Measurements from ENCODE around the gene ARL14. TPM values are rescaled to one million over a fixed set of nuclear protein-coding genes. Genes with fewer than 3 reads are reported as not detected.
"Not testable (repeated sequence)": the region's sequence is repeated elsewhere in the genome, so short reads cannot be mapped to it uniquely, and the experiment has no call there.

The ARL14 gene
- total and polyA plus RNA-seq, 11 donors = not detected

- Histone ChIP-seq H3K27ac (no peak overlapping the region), H3K27me3 (no peaks in the 10 kb centered on the region), H3K9me3 (no peaks in the 10 kb centered on the region), H3K4me3 (no peak overlapping the region), H3K36me3 (no peaks in the 10 kb centered on the region), H3K4me1 (peaks cover 0 to 3% (median 0%) of the 10 kb centered on the region in 12 donors)
- intact Hi-C loops (cut with DNase I) = loop anchor here in 2 of 10 donors (10.0 kb wide), 2 partner anchors 501 to 721 kb away; no protein-coding TSS in a partner anchor
- DNase-seq (no peak), ATAC-seq (no peak)
- 64 to 70% (median 67%) methylated on average over 2 of the region's 2 CpGs for WGBS, 4 donors
- TF ChIP-seq CTCF (IDR thresholded peaks at IDR 0.05) (no peak), POLR2A (IDR thresholded peaks at IDR 0.05) (no peak)
These were observed 27.0 kb downstream of the ARL14 start for GRCh38 chr3:160703974-160704373.

- ATAC-seq = peak; percentile 58 to 85 (median 72)
- H3K9me3 ChIP-seq = no peaks in the 10 kb centered on the region
- WGBS, 4 donors = 15 to 21% (median 19%) methylated on average over 4 of the region's 4 CpGs
- TF ChIP-seq CTCF (IDR thresholded peaks at IDR 0.05) (peak; percentile 43 to 78 (median 61)), POLR2A (IDR thresholded peaks at IDR 0.05) (no peak)
- no peaks in the 10 kb centered on the region for H3K36me3 ChIP-seq
- peak in 2 of 5 donors; percentile 31 to 43 for DNase-seq
- H3K4me1 ChIP-seq = peaks cover 0 to 3% (median 0%) of the 10 kb centered on the region in 12 donors
- H3K4me3 ChIP-seq = no peak overlapping the region
- H3K27me3 ChIP-seq = no peaks in the 10 kb centered on the region
- intact Hi-C loops (cut with DNase I) = loop anchor here in 9 of 10 donors (1.0 to 10.0 kb wide), 9 partner anchors 50 to 718 kb away; partner anchors contain the start of gene PPM1L (in 1 of the 9)
- no peak overlapping the region for H3K27ac ChIP-seq
These were observed 30.3 kb downstream of the ARL14 start for GRCh38 chr3:160707187-160707794.

- DNase-seq = no peak
- 89 to 94% (median 91%) methylated on average over 3 of the region's 3 CpGs for WGBS, 4 donors
- intact Hi-C loops (cut with DNase I) = loop anchor here in 4 of 10 donors (2.0 to 10.0 kb wide), 7 partner anchors 48 to 715 kb away; partner anchors contain the start of gene PPM1L (in 1 of the 4)
- no peak overlapping the region for H3K4me3 ChIP-seq
- no peaks in the 10 kb centered on the region for H3K9me3 ChIP-seq
- ATAC-seq = no peak
- H3K27ac ChIP-seq = no peak overlapping the region
- H3K27me3 ChIP-seq = no peaks in the 10 kb centered on the region
- no peaks in the 10 kb centered on the region for H3K36me3 ChIP-seq
- TF ChIP-seq CTCF (IDR thresholded peaks at IDR 0.05) (no peak), POLR2A (IDR thresholded peaks at IDR 0.05) (no peak)
- peaks cover 0 to 3% (median 0%) of the 10 kb centered on the region in 12 donors for H3K4me1 ChIP-seq
These were observed 32.7 kb downstream of the ARL14 start for GRCh38 chr3:160709477-160710182.

- H3K27ac ChIP-seq; H3K27me3 ChIP-seq; H3K4me1 ChIP-seq; H3K36me3 ChIP-seq; H3K4me3 ChIP-seq; DNase-seq; intact Hi-C loops (cut with DNase I); H3K9me3 ChIP-seq; ATAC-seq: not testable (repeated sequence)
- 88 to 97% (median 92%) methylated on average over 3 of the region's 3 CpGs for WGBS, 4 donors
These were observed 36.2 kb downstream of the ARL14 start for GRCh38 chr3:160713144-160713543.
